Adrenal gland (tissue), 12 donors: ENCODE measurements around the gene PPP1R14C. TPM values are rescaled to one million over a fixed set of nuclear protein-coding genes. Genes with fewer than 3 reads are reported as not detected.

ENCODE experiments used
- DNase-seq, 7 donors: peaks; one replicate each; pipeline ENCODE4 v3.0.0-alpha.2; 2019 to 2020
- H3K27ac ChIP-seq, 5 donors: fragments of 200-600 bp; sonication (generic) in 4 of 5; 1 replicate in 3 of 5; 2 replicates in 2 of 5; pipeline versions ENCODE4 v1.5.1 to v1.8.0; 2016 to 2020; ENCODE audit warnings: mild to moderate bottlenecking in 1 of 5
- H3K27me3 ChIP-seq: fragments of 200-600 bp; 2 replicates; pipeline ENCODE4 v1.8.0; 2021
- H3K36me3 ChIP-seq, 2 donors: fragments of 200-600 bp; replicated peaks in 1 of 2; 1 replicate in 1 of 2; 2 replicates in 1 of 2; pipeline versions ENCODE4 v1.5.1 to v1.8.0; 2018 to 2022
- H3K4me1 ChIP-seq, 2 donors: fragments of 200-600 bp; replicated peaks in 1 of 2; 1 replicate in 1 of 2; 2 replicates in 1 of 2; pipeline versions ENCODE4 v1.5.1 to v1.8.0; 2018 to 2021
- H3K4me3 ChIP-seq, 4 donors: fragments of 200-600 bp; sonication (generic) in 3 of 4; one replicate each; pipeline ENCODE4 v1.5.1; 2016 to 2018
- H3K9me3 ChIP-seq, 3 donors: fragments of 200-600 bp; sonication (generic) in 1 of 3; replicated peaks in 1 of 3; 1 replicate in 2 of 3; 2 replicates in 1 of 3; pipeline versions ENCODE4 v1.5.1 to v1.8.0; 2016 to 2021
- POLR2A ChIP-seq, 2 donors: fragments of 450-650 bp; IDR thresholded peaks; one replicate each; pipeline ENCODE4 v1.6.1; 2017; ENCODE audit warnings: antibody characterized with exemption in 2 of 2, mild to moderate bottlenecking in 2 of 2, moderate library complexity in 1 of 2
- WGBS, 4 donors: extraction: QIAGEN DNeasy Blood & Tissue Kit in 2 of 4; methylation state at CpG; one replicate each; pipeline versions ENCODE4 v1.1.5 to v1.1.7; 2013 to 2017; 5-methylcytosine and 5-hydroxymethylcytosine counted together
- intact Hi-C, 2 donors: fragments of 100-400 bp; cut with DNase I; formaldehyde crosslinking; loops; one replicate each; pipeline versions ENCODE4 v1.14.1 to v1.15.0; 2022 to 2023
- polyA plus RNA-seq, 3 donors: library from polyadenylated mRNA; stranded (reverse); fragments of 200-250 nt in 2 of 3; fragments of 350-450 nt in 1 of 3; fragmentation: Illumina TruSeq in 1 of 3; extraction: RNeasy Lipid Tissue Mini Kit (QIAGEN cat#74804) in 1 of 3; gene quantifications; one replicate each; pipeline ENCODE4 v1.2.3, GENCODE V29; 2013 to 2014
- total RNA-seq, 9 donors: library from RNA; depleted of rRNA in 4 of 9; stranded (reverse); fragments of >200 nt in 4 of 9; fragments of 120-200 nt in 1 of 9; fragmentation: NEBNext Ultra II Directional in 1 of 9; extraction: Animal tissue kit (Norgen Biotek cat#: 25700) in 1 of 9; gene quantifications; one replicate each; pipeline versions ENCODE4 v1.1.0 to v1.2.4, GENCODE V29; 2013 to 2023
- TF ChIP-seq, protein P1 (sequence below), 6 experiments: fragments of 450-650 bp in 4 of 6; fragments of 200-600 bp in 2 of 6; sonication (generic) in 1 of 6; IDR thresholded peaks; 1 replicate in 5 of 6; 2 replicates in 1 of 6; pipeline versions ENCODE4 v1.5.1 to v1.8.0; 2016 to 2021; ENCODE audit warnings: antibody characterized with exemption in 6 of 6, mild to moderate bottlenecking in 2 of 6, moderate library complexity in 1 of 6
- donor health status: healthy with polysubstance abuse.
- donor health status: Bipolar disorder and iron deficiency.
- donor health status: DM: yes; HTN: yes; CAD: no.
- donor health status: DM: no; HTN: no; CAD: no.
- donor health status: DM: no; HTN: no; CAD: no.
- donor health status: DM: yes; HTN: yes; CAD: no.

Gene PPP1R14C
- total and polyA plus RNA-seq, 12 donors, result 0.11 to 0.46 (median 0.17) TPM; not detected in 5

DNA sequence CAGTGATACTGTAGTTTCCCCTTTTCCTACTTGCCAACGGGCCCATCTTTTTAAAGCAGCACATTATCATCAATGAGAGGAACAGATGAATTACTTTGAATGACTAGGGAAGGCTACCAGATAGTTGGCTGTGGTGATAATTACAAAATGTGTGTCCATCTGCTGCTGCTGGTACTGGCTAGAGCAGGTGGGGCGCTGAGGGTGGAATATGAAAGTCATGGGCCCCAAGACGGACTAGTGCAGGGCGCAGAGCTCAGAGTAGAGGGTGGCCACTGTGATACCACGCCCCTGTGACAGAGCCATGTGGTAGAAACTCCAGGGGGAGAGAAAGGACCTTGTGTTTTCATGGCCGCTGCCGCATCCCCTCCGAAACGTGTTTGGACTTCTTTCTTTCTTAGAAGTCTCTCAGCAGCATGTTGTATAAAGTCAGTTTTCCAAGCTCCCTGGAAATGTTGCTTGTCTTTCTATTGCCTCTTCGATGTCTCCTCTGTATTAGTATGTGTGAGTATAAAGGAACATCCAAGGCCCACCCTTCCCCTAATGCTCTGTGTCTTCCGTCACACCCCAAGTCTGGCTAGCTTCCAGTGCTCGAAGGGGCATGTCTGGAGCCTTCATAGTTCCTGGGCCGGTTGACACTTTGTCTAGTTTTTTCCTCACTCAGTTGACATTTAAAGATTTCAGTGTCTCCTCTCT, 88.1 kb downstream of the PPP1R14C start:
- Histone ChIP-seq H3K27ac (no peak overlapping the region), H3K27me3 (no peaks in the 10 kb centered on the region), H3K9me3 (no peaks in the 10 kb centered on the region), H3K36me3 (no peaks in the 10 kb centered on the region), H3K4me1 (no peaks in the 10 kb centered on the region), H3K4me3 (no peak overlapping the region)
- TF ChIP-seq, protein P1, sequence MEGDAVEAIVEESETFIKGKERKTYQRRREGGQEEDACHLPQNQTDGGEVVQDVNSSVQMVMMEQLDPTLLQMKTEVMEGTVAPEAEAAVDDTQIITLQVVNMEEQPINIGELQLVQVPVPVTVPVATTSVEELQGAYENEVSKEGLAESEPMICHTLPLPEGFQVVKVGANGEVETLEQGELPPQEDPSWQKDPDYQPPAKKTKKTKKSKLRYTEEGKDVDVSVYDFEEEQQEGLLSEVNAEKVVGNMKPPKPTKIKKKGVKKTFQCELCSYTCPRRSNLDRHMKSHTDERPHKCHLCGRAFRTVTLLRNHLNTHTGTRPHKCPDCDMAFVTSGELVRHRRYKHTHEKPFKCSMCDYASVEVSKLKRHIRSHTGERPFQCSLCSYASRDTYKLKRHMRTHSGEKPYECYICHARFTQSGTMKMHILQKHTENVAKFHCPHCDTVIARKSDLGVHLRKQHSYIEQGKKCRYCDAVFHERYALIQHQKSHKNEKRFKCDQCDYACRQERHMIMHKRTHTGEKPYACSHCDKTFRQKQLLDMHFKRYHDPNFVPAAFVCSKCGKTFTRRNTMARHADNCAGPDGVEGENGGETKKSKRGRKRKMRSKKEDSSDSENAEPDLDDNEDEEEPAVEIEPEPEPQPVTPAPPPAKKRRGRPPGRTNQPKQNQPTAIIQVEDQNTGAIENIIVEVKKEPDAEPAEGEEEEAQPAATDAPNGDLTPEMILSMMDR (IDR thresholded peaks at IDR 0.05), result no peak
- no peak for TF ChIP-seq POLR2A (IDR thresholded peaks at IDR 0.05)
- whole genome bisulfite sequencing, 4 donors, result 78 to 85% (median 81%) methylated on average over 13 of the region's 13 CpGs
- intact Hi-C loops, result no loop called here
- no peak for DNase-seq

DNA sequence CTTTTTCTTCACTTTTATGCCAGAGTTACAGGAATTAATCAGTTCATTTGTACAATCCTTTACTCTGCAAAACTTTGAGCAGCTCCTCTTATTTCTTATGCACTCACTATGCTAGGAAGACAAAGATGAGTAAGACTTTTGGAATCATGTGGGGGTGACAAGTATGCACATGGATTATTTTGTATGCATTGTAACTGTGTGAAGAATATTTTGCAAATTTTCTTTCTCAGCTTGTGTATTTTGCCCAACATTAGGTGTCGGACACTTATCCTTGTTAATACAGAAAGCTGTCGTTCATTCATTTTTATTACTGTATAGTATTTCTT, 88.6 kb downstream of the PPP1R14C start:
- H3K4me1 ChIP-seq, result no peaks in the 10 kb centered on the region
- intact Hi-C loops, result no loop called here
- H3K27me3 ChIP-seq, result no peaks in the 10 kb centered on the region
- TF ChIP-seq, protein P1 (IDR thresholded peaks at IDR 0.05), result no peak
- no peak for TF ChIP-seq POLR2A (IDR thresholded peaks at IDR 0.05)
- H3K36me3 ChIP-seq, result no peaks in the 10 kb centered on the region
- WGBS, 4 donors, result 90 to 93% (median 92%) methylated on average over 2 of the region's 2 CpGs
- no peaks in the 10 kb centered on the region for H3K9me3 ChIP-seq
- no peak overlapping the region for H3K4me3 ChIP-seq
- no peak overlapping the region for H3K27ac ChIP-seq
- DNase-seq, result no peak

DNA sequence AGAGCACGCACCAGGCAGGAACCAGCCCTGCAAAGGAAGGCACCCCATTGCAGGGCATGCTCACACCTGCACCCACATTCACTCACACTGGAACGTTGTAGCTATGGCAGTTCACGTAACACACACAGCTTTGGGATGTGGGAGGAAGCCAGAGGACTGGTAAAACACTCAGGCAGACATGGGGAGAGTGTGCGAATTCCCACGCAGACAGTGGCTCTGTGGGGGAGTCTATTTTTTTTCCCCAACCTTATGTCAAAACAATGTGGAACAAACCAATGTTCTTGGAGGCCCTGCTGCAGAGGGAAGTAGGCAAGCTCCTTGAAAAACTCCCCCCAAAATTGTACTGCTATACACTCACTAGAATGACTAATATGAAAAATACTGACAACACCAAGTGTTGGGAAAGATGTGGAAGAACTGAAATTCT, 91.0 kb downstream of the PPP1R14C start:
- TF ChIP-seq POLR2A (IDR thresholded peaks at IDR 0.05), result no peak
- TF ChIP-seq, protein P1 (IDR thresholded peaks at IDR 0.05), result no peak
- Histone ChIP-seq H3K27me3 (no peaks in the 10 kb centered on the region), H3K27ac (no peak overlapping the region), H3K36me3 (no peaks in the 10 kb centered on the region), H3K4me1 (no peaks in the 10 kb centered on the region), H3K9me3 (no peaks in the 10 kb centered on the region), H3K4me3 (no peak overlapping the region)
- DNase-seq, result no peak
- intact Hi-C loops, result no loop called here
- WGBS, 4 donors, result 82 to 90% (median 86%) methylated on average over 5 of the region's 5 CpGs

DNA sequence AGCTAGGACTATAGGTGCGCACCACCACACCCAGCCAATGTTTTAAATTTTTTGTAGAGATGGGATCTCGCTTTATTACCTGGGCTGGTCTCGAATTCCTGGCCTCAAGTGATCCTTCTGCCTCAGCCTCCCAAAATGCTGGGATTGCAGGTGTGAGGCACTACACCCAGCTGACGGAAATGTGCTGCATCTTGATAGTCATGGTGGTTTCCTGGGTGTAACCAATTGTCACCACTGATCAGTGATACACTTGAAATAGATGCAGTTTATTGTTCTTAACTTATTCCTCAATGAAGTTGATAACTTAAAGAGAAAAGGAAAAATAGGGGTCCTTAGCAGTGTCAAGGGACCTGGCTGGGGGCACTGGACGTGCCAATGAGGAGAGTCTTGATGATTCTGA, 92.4 kb downstream of the PPP1R14C start:
- DNase-seq, result no peak
- Histone ChIP-seq H3K4me3 (no peak overlapping the region), H3K36me3 (no peaks in the 10 kb centered on the region), H3K9me3 (no peaks in the 10 kb centered on the region), H3K4me1 (no peaks in the 10 kb centered on the region), H3K27me3 (no peaks in the 10 kb centered on the region), H3K27ac (no peak overlapping the region)
- WGBS, 4 donors, result 77 to 81% (median 80%) methylated on average over 5 of the region's 5 CpGs
- intact Hi-C loops, result no loop called here
- TF ChIP-seq POLR2A (IDR thresholded peaks at IDR 0.05), result no peak
- TF ChIP-seq, protein P1 (IDR thresholded peaks at IDR 0.05), result no peak
